Measurements from ENCODE around the gene PDK3.

GRCh38 chrX:24427747-24428019 lies 37.4 kb upstream of the PDK3 start:
- TF ChIP-seq CTCF (IDR thresholded peaks at IDR 0.05): no peak
- TF ChIP-seq POLR2AphosphoS5 (IDR thresholded peaks at IDR 0.05): no peak
- TF ChIP-seq POLR2A (IDR thresholded peaks at IDR 0.05): no peak
- TF ChIP-seq EP300 (IDR thresholded peaks at IDR 0.05): no peak
